ENCODE data around the gene GRIP2. TPM values are rescaled to one million over a fixed set of nuclear protein-coding genes. Genes with fewer than 3 reads are reported as not detected.

Gene GRIP2
- polyA plus RNA-seq, 1 donor (not counting 4 experiments of a cell fraction or from before 2014, with no cell fraction given) = 0.01 TPM

- Histone ChIP-seq H4K20me1 (ENCODE audit: control insufficient read depth, extremely low read depth, insufficient read depth, low read length) (peaks cover 2% of the 10 kb centered on the region), H3K27ac (ENCODE audit: control insufficient read depth, insufficient read depth, low read length) (no peak overlapping the region), H3K36me3 (ENCODE audit: control insufficient read depth in 2 of 2, extremely low read depth in 1 of 2, insufficient read depth in 2 of 2, low read length in 2 of 2) (no peaks in the 10 kb centered on the region), H3K9me1 (ENCODE audit: control insufficient read depth, extremely low read depth, insufficient read depth, low read length) (no peaks in the 10 kb centered on the region), H2AFZ (ENCODE audit: control insufficient read depth, low read length) (no peak overlapping the region), H3K27me3 (ENCODE audit: control insufficient read depth, extremely low read depth, insufficient read depth, low read length) (peaks cover 54% of the 10 kb centered on the region), H3K4me2 (ENCODE audit: control insufficient read depth, extremely low read depth, insufficient read depth, low read depth, low read length) (no peak overlapping the region), H3K4me3 (ENCODE audit: control insufficient read depth in 2 of 3, extremely low read depth in 1 of 3, insufficient read depth in 2 of 3, low read depth in 1 of 3, low read length in 3 of 3) (no peak overlapping the region), H3K4me1 (ENCODE audit: control insufficient read depth, extremely low read depth, insufficient read depth, low read length) (peaks cover 10% of the 10 kb centered on the region), H3K9ac (ENCODE audit: control insufficient read depth, extremely low read depth, insufficient read depth, low read length) (no peak overlapping the region), H3K79me2 (ENCODE audit: control insufficient read depth, insufficient read depth, low read length) (no peaks in the 10 kb centered on the region), H3K9me3 (ENCODE audit: control insufficient read depth, low read depth, low read length) (no peaks in the 10 kb centered on the region)
- FAIRE-seq = no peak
- no peak for DNase-seq (ENCODE audit: low read depth, low spot score)
- dilution Hi-C loops (cut with MboI; ENCODE audit: extremely low pct_ligation_motif_present, low sequenced_read_pairs) = no loop called here
- TF ChIP-seq CTCF (optimal IDR thresholded peaks at IDR 0.05 in 1 of 3, IDR thresholded peaks at IDR 0.05 in 1 of 3, conservative IDR thresholded peaks at IDR 0.05 in 1 of 3; ENCODE audit: extremely low read depth in 1 of 3, insufficient read depth in 2 of 3, low read length in 3 of 3) (no peak), EZH2 (IDR thresholded peaks at IDR 0.05; ENCODE audit: low read length) (no peak)
These were observed 12.6 kb upstream of the GRIP2 start for GRCh38 chr3:14552717-14553116.

GRCh38 chr3:14552041-14552648, 12.0 kb upstream of the GRIP2 start:
- FAIRE-seq (no peak), DNase-seq (ENCODE audit: low read depth, low spot score) (no peak)
- H3K9ac ChIP-seq (ENCODE audit: control insufficient read depth, extremely low read depth, insufficient read depth, low read length) = no peak overlapping the region
- no peaks in the 10 kb centered on the region for H3K9me1 ChIP-seq (ENCODE audit: control insufficient read depth, extremely low read depth, insufficient read depth, low read length)
- TF ChIP-seq CTCF (optimal IDR thresholded peaks at IDR 0.05 in 1 of 3, IDR thresholded peaks at IDR 0.05 in 1 of 3, conservative IDR thresholded peaks at IDR 0.05 in 1 of 3; ENCODE audit: extremely low read depth in 1 of 3, insufficient read depth in 2 of 3, low read length in 3 of 3) (no peak), EZH2 (IDR thresholded peaks at IDR 0.05; ENCODE audit: low read length) (no peak)
- no peak overlapping the region for H3K27ac ChIP-seq (ENCODE audit: control insufficient read depth, insufficient read depth, low read length)
- H3K4me1 ChIP-seq (ENCODE audit: control insufficient read depth, extremely low read depth, insufficient read depth, low read length) = peaks cover 10% of the 10 kb centered on the region
- H3K4me2 ChIP-seq (ENCODE audit: control insufficient read depth, extremely low read depth, insufficient read depth, low read depth, low read length) = no peak overlapping the region
- dilution Hi-C loops (cut with MboI; ENCODE audit: extremely low pct_ligation_motif_present, low sequenced_read_pairs) = no loop called here
- H3K4me3 ChIP-seq (ENCODE audit: control insufficient read depth in 2 of 3, extremely low read depth in 1 of 3, insufficient read depth in 2 of 3, low read depth in 1 of 3, low read length in 3 of 3) = no peak overlapping the region
- peaks cover 2% of the 10 kb centered on the region for H4K20me1 ChIP-seq (ENCODE audit: control insufficient read depth, extremely low read depth, insufficient read depth, low read length)
- no peaks in the 10 kb centered on the region for H3K9me3 ChIP-seq (ENCODE audit: control insufficient read depth, low read depth, low read length)
- H2AFZ ChIP-seq (ENCODE audit: control insufficient read depth, low read length) = no peak overlapping the region
- no peaks in the 10 kb centered on the region for H3K79me2 ChIP-seq (ENCODE audit: control insufficient read depth, insufficient read depth, low read length)
- no peaks in the 10 kb centered on the region for H3K36me3 ChIP-seq (ENCODE audit: control insufficient read depth in 2 of 2, extremely low read depth in 1 of 2, insufficient read depth in 2 of 2, low read length in 2 of 2)
- peaks cover 60% of the 10 kb centered on the region for H3K27me3 ChIP-seq (ENCODE audit: control insufficient read depth, extremely low read depth, insufficient read depth, low read length)
